HG03103 (cell line): ENCODE results near the gene SECISBP2.

Experiments
- ATAC-seq: cut with Tn5 transposase; IDR thresholded peaks from one replicate; pipeline ENCODE4 v1.9.1; 2021; ENCODE audit warnings: low read depth; ENCODE audit not compliant: unreplicated experiment

SECISBP2 gene

DNA sequence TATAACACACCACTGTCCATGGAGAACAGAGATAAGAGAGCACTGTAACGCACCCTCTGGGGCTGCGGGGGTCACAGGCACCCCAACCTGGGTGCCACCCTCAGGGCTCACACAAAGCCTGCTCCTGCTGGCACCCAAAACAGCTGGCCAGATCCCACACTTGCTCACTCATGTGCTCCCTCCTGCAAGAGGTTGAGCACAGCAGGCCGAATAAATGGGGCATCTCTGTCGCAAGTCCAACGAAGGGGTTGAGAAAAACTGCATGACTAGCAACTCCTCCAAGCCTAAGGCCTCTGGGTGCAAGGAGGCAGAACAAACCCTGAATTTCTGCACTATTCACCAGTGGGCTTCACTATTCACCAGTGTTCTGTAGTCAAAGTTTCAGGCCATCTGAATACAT is 80.3 kb downstream of the SECISBP2 start:
- ATAC-seq: no peak

DNA sequence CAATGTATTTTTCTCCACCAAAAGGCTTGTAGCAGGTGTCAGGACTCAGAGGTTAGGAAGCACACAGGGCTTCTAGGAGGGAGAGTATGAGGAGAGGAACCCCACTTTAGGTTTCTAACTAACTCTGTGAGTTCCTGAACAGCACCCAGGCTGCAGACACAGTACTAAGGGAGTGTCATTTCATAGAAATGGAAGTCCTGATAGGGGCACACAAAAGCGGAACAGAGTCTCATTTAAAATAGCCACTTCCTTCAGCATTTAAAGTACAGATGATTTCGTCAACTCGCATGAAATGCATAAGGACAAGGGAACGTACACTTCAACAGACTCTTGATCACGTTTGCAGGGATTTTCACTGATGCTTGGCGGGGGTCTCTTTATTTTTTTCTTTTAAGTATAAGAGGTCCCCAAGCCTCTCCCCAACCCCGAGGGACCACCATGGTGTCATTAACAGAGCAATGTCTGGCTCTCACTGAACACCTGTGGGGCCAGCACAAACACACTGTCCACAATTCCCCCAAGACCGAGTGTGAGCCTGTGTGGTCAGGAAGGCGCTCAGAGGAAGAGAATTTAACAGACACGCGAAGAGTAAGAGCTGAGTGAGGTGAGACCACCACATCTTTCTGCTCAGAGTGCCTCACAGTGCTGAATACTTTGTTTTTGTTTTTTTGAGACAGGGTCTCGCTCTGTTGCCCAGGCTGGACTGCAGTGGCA is 82.3 kb downstream of the SECISBP2 start:
- peak; percentile 81 for ATAC-seq

DNA sequence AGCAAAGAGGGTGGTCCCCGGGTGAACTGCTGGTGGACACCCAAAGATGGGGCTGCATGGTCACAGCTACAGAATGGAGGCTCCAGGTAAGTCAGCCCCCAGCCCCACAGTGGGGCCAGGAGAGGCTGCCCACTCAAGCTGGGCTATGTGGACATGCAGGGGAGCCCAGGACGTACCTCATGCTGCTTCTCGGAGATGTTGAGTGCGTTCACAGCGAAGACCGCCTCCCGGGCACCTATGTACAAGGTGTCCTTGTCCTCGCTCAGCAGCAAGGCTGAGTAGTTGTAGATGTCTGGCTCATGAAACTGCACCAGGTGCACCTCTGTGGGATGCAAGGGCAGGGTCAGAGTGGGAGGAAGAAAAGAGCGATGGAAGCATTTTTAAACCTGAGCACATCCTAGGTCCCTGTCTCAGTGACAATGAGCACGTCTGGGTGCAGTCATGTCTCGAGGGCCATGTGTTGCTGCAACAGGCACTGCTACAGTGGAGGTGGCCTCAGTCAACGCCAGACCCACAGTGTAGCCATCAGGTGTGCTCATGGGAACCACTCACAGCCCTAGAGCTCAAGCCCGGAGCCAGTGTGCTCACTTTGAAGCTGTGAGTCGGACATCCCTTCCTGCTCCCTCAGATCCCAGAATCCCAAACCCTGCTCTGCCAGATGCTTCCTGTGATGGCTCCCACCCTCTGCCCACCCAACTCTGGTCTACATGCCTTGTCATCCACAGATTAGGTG is 84.6 kb downstream of the SECISBP2 start:
- ATAC-seq: no peak

DNA sequence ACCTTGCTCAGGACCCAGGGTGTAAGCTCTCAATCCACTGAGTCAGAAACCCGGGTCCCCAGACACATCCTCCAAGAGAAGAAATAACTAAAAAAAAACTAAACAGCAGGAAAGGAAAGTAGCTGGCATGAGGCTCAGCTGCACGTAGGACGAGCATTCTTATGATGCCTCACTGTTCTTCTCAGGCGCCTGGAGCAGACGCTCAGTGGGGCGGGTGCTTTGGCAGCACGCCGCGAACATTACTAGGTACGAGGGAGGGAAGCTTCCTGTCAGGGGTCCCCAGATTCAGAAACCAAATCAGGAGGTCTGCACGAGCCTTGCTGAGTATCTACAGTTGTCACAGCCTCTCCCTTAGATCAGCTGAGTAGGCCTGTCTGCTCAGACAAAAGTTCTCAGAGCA is 85.8 kb downstream of the SECISBP2 start:
- no peak for ATAC-seq

DNA sequence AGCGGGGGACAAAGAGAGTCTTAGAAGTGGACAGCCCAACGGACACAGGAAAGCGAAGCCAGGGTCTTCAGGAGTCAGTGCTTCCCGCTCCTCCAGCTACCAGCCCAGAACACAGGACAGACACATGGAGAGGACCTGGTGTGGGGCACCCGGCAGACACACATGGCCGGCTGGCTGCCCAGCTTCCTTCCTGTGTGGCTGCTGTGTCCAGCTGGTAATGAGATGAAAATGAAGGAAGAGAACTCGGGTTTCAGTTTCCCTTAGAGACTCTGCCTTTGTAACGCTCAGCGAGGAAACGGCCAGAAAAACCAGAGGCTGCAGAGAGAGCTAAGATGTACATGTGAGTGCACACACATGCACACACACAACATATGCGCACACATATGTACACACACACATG is 87.5 kb downstream of the SECISBP2 start:
- ATAC-seq: peak; percentile 49

DNA sequence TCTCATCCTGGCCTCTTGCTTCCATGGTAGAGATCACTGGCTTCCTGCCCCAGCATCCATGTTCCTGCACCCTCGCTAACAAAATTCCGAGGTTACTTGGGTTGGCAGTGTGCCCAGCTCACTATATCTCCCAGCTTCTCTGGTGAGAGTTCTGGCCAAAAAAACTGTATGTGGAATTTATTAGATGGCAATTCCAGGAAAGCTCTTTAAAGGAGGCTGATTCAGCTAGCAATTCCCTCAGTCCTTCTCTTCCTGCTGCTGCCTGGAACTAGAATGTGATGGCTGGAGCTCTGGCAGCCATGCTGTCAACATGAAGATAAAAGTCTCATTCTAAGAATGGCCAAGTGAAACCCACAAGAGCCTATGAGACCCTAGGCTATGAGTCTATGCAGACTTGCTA is 88.8 kb downstream of the SECISBP2 start:
- ATAC-seq: no peak

DNA sequence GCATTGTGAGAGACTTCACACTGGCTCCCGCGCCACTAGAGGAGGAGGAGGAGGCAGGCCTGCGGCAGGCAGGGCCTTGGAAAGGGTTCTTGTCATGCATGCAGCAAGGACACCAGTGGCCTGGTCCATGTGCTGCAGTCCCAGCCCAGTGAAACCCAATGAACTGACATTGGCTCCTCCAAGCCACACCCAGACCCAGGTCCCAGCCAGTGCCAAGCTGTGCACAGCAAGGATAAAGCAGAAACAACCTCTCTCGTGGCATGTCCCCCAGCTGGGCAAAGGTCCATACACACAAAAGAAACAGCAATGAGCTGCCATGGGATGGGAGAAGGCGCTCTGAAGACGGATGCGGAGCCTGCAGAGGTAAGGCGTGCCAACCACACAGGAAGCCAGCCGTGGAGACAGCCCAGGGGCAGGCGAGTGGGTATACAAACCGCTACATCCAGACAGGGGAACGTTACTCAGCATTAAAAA is 90.4 kb downstream of the SECISBP2 start:
- no peak for ATAC-seq
